PFSK-1 (cell line): ENCODE results near the gene IGFBPL1.

ENCODE experiments used
- FOXP2 ChIP-seq: optimal IDR thresholded peaks from 2 replicates; pipeline ENCODE3; 2011; ENCODE audit warnings: borderline replicate concordance, control low read depth, inconsistent platforms; ENCODE audit not compliant: insufficient read depth; ENCODE audit errors: extremely low read length, extremely low read depth
- POLR2AphosphoS5 ChIP-seq: IDR thresholded peaks from 2 replicates; pipeline ENCODE4 v1.6.1; 2012; ENCODE audit warnings: low read depth, mild to moderate bottlenecking, control low read depth, low read length, moderate library complexity
- SIN3A ChIP-seq: IDR thresholded peaks from 2 replicates; pipeline ENCODE4 v1.6.1; 2012; ENCODE audit warnings: mild to moderate bottlenecking, low read length, moderate library complexity, borderline replicate concordance; ENCODE audit not compliant: insufficient read depth
- TAF1 ChIP-seq: IDR thresholded peaks from 2 replicates; pipeline ENCODE4 v1.6.1; 2012; ENCODE audit warnings: low read length, control low read depth, borderline replicate concordance; ENCODE audit not compliant: insufficient read depth
- TF ChIP-seq, protein P1 (sequence below), 2 experiments: IDR thresholded peaks; 2 replicates each; pipeline versions ENCODE4 v1.6.1 to v1.8.0; 2011 to 2012; ENCODE audit warnings: low read depth in 2 of 2, low read length in 2 of 2, control low read depth in 1 of 2, inconsistent platforms in 1 of 2, mild to moderate bottlenecking in 1 of 2, moderate library complexity in 1 of 2; ENCODE audit not compliant: insufficient read depth in 1 of 2

Gene IGFBPL1

DNA sequence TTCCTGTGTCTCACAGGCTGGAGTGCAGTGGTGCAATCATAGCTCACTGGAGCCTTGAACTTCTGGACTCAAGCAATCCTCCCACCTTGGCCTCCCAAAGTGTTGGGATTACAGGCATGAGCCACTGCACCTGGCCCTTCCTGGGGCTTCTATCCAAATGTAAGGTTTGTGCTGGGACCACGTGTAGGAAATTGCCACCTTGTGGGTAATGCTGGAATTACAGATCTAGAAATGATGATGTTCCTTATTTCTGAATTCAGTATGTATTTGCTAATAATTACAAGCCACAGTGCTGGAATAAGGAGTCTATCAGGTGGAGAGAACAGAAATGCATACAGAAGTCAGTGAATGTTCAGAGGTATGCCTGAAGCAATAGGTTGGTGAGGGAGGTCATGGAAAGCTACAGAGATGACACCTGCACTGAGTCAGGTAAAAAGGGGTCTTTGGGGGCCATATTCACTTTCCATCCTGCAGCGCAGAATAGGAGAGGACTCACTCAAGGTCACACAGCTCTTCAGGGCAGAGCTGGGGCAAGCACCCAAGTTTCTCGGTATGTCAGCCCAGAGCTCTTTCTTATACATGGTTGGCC is 8.8 kb upstream of the IGFBPL1 start:
- TF ChIP-seq FOXP2, result no peak
- no peak for TF ChIP-seq POLR2AphosphoS5
- TF ChIP-seq SIN3A, result no peak
- TF ChIP-seq, protein P1, sequence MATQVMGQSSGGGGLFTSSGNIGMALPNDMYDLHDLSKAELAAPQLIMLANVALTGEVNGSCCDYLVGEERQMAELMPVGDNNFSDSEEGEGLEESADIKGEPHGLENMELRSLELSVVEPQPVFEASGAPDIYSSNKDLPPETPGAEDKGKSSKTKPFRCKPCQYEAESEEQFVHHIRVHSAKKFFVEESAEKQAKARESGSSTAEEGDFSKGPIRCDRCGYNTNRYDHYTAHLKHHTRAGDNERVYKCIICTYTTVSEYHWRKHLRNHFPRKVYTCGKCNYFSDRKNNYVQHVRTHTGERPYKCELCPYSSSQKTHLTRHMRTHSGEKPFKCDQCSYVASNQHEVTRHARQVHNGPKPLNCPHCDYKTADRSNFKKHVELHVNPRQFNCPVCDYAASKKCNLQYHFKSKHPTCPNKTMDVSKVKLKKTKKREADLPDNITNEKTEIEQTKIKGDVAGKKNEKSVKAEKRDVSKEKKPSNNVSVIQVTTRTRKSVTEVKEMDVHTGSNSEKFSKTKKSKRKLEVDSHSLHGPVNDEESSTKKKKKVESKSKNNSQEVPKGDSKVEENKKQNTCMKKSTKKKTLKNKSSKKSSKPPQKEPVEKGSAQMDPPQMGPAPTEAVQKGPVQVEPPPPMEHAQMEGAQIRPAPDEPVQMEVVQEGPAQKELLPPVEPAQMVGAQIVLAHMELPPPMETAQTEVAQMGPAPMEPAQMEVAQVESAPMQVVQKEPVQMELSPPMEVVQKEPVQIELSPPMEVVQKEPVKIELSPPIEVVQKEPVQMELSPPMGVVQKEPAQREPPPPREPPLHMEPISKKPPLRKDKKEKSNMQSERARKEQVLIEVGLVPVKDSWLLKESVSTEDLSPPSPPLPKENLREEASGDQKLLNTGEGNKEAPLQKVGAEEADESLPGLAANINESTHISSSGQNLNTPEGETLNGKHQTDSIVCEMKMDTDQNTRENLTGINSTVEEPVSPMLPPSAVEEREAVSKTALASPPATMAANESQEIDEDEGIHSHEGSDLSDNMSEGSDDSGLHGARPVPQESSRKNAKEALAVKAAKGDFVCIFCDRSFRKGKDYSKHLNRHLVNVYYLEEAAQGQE (IDR thresholded peaks at IDR 0.05; ENCODE audit: insufficient read depth in 1 of 2, low read depth in 2 of 2, low read length in 2 of 2), result no peak
- no peak for TF ChIP-seq TAF1

DNA sequence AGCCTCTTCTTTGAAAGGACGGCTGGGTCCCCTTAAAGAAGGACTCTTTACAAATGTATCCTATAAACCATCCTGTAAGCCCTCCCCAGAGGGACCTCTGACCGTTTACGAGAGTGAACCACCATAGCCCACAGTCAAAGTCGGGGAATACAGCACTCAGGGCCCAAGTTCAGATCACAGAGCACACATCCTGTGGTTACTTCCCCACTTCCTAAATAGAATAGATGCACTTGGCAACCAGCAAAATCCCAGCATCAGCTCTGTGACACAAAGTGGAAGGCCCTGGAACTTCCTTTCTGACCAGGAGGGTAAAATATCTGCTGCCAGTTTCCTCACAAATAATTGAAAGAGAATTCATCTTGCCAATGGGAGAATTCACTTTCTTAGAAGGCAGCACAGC is 6.9 kb upstream of the IGFBPL1 start:
- TF ChIP-seq SIN3A (no peak), POLR2AphosphoS5 (no peak), FOXP2 (no peak), TAF1 (no peak)
- TF ChIP-seq, protein P1 (IDR thresholded peaks at IDR 0.05; ENCODE audit: insufficient read depth in 1 of 2, low read depth in 2 of 2, low read length in 2 of 2), result no peak

DNA sequence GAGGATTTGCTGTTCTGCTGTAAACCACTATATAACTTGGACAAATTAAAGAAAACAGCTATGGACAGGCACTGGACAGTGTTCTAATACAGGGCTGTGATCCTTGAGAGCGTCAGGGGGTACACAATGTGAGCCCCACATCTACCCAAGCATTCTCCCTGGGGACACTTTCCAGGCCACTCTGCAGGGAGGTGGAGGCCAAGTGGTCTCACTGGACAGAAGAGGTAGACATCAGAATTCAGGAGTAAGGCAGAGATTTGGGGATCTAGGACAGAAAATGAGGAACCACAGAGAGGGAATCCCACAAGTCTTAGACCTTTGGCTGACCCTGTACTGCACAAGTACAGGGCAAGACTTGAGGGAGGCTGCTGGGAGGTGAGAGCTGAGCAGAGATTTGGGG is 3.8 kb upstream of the IGFBPL1 start:
- TF ChIP-seq, protein P1 (IDR thresholded peaks at IDR 0.05; ENCODE audit: insufficient read depth in 1 of 2, low read depth in 2 of 2, low read length in 2 of 2), result no peak
- no peak for TF ChIP-seq SIN3A
- TF ChIP-seq FOXP2, result no peak
- no peak for TF ChIP-seq TAF1
- no peak for TF ChIP-seq POLR2AphosphoS5

DNA sequence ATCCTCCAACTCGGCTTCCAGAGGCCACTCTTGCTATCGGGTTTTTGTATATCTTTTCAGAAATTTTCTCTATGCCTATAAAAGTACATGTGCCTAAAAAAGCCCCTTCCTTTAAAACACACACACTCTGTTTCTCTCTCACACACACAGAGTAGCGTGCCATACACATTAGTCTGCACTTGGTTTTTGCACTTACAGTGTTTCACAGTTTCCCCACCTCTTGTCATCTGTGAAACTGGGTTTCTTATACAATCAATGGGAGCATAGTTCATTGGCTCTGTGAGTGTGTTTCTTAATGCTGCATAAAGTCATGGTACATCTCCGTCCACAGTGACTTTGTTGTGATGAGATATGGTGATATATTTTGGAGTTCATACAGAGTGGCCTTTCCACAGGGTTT is 664 bp upstream of the IGFBPL1 start:
- no peak for TF ChIP-seq FOXP2
- no peak for TF ChIP-seq TAF1
- no peak for TF ChIP-seq SIN3A

DNA sequence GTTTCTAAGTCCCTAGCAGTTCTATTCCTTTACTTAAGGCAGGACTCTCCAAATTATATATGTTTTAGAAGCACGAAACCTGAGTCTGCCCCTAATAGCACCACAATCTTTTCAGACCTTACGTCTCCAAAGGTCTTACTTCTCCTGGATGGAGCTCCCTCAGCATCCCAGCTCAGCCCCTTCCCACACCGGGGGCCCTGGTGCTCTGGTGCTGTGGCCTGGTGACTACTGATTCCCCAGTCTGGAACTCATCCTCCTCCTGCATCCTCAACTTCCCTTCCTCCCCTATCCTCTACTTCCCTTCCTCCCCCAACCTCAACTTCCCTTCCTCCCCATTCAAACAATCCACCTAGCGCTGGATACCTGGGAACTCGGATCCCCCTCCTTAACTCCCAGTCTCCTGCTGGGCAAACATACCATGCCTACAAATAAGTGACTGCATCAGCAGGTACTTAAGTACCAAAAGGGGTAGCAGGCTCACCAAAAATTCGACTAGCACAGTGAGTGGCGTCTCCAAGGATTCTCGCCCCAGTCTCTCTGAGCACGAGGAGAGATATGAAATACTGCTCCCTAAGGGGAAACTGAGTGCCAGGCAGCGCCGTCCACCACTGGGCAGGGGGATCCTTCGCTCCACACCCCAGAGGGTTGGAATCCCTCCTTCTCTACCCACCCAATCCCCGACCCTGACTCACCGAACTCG is 831 bp downstream of the IGFBPL1 start:
- TF ChIP-seq POLR2AphosphoS5 (no peak), TAF1 (no peak), FOXP2 (no peak), SIN3A (no peak)
- TF ChIP-seq, protein P1 (IDR thresholded peaks at IDR 0.05; ENCODE audit: insufficient read depth in 1 of 2, low read depth in 2 of 2, low read length in 2 of 2), result no peak
